ENCODE results near the gene EDRF1.

DNA sequence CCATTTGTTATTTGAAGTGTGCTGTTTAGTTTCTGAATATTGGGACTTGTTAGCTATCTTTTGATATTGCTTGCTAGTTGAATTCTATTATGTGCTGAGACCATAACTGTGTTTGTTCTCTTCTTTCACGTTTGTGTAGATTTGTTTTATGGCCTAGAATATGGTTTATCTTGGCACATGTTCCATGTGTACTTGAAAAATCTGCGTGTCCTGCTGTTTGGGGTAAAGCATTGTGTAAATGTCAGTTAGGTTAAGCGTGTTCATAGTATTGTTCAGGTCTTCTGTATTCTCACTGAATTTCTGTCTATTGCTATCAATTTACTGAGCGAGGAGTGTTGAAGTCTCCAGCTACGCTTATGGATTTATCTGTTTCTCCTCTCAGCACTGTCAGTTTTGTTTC, 36.7 kb downstream of the EDRF1 start:
- TF ChIP-seq, protein P1, sequence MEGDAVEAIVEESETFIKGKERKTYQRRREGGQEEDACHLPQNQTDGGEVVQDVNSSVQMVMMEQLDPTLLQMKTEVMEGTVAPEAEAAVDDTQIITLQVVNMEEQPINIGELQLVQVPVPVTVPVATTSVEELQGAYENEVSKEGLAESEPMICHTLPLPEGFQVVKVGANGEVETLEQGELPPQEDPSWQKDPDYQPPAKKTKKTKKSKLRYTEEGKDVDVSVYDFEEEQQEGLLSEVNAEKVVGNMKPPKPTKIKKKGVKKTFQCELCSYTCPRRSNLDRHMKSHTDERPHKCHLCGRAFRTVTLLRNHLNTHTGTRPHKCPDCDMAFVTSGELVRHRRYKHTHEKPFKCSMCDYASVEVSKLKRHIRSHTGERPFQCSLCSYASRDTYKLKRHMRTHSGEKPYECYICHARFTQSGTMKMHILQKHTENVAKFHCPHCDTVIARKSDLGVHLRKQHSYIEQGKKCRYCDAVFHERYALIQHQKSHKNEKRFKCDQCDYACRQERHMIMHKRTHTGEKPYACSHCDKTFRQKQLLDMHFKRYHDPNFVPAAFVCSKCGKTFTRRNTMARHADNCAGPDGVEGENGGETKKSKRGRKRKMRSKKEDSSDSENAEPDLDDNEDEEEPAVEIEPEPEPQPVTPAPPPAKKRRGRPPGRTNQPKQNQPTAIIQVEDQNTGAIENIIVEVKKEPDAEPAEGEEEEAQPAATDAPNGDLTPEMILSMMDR (IDR thresholded peaks at IDR 0.05), result no peak
- TF ChIP-seq POLR2A (IDR thresholded peaks at IDR 0.05), result no peak

Measured in testis (tissue), 2 donors.